Middle frontal gyrus (tissue), 1 donor: Measurements from ENCODE around the gene COL19A1.

Experiments
- DNase-seq: peaks from one replicate; pipeline ENCODE4 v3.0.0-alpha.2; 2015; ENCODE audit warnings: low spot score; ENCODE audit errors: extremely low spot score

The COL19A1 gene

GRCh38 chr6:70219943-70220613, 353.7 kb downstream of the COL19A1 start:
- DNase-seq, result no peak

GRCh38 chr6:70221025-70221714, 354.8 kb downstream of the COL19A1 start:
- DNase-seq, result no peak

- DNase-seq, result no peak
Measured at GRCh38 chr6:70221715-70222438, 355.5 kb downstream of the COL19A1 start.

DNA sequence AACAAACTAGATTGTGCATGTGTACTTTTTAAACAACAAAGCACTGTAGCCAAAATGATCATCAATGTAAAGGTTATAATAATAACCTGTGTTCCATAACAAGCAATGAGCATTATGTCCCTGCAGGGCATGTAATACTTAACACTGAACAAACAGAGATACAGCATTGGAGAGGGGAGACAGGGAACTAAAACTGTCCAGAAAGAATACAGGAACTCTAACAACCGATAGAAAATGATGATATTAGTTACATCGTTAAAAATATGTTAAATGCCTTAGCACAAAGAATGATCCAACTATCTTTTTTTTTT, 356.0 kb downstream of the COL19A1 start:
- no peak for DNase-seq

GRCh38 chr6:70225055-70225454, 358.7 kb downstream of the COL19A1 start:
- no peak for DNase-seq

- no peak for DNase-seq
Measured at GRCh38 chr6:70231311-70231710, 365.0 kb downstream of the COL19A1 start.

DNA sequence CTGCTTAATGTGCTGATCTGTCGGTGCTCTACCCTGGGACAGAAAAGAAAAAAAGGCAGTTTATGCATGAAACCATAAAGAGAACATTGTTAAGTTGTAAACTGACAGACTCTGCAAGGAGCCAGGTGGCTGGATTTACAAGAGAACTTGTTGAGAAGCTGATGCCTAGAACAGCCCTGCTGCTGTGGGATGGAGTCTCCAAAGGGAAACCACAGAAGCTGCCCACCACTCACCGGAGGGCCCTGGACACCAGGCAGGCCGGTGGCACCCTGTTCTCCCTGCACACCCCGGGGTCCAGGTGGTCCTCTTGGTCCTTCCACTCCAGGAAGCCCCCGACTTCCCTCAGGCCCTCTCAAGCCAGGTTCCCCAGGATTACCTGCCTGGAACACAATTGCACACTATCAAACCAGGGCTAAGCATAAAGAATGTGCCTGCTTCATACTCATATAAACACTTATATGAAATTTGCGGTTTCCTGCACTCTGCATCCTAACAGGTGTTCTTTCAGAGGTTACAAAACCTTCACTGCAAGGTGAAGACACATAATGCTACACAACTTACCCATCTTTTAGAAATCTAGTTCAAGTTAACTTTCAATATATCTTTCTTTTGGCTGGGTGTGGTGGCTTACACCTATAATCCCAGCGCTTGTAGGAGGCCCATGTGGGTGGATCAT, 368.3 kb downstream of the COL19A1 start:
- DNase-seq, result no peak

- no peak for DNase-seq
Measured at GRCh38 chr6:70236343-70236742, 370.0 kb downstream of the COL19A1 start.

DNA sequence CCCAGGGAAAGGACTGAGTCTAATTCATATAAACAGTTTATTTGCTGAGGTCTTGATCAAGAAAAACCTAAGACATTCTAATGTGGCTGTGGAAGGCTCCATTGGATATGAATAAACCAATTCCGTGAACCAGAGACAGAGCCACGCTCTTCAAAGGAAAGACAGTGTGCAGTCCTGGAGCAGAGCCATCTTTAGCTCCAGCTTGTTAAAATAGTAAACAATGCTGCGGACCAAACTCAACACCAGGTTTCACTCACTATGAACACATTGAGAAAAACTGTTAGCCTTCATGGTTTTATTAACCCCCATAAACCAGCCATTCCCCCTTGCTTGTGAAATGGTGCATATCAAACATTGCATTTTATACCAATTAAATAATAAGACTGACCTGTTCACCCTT, 374.7 kb downstream of the COL19A1 start:
- DNase-seq, result no peak

GRCh38 chr6:70241991-70242420, 375.6 kb downstream of the COL19A1 start:
- DNase-seq, result no peak

DNA sequence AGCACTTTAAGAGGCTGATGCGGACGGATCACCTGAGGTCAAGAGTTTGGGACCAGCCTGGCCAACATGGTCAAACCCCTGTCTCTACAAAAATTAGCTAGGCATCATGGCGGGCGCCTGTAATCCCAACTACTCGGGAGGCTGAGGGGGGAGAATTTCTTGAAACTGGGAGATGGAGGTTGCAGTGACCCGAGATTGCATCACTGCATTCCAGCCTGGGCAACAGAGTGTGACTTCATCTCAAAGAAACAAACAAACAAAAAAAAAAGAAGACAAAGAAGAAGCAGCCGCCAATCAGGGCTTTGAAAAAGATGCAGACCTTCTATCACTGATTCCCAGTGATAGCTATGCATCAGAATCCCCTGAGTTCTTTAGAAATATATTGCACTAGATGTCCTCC, 379.8 kb downstream of the COL19A1 start:
- no peak for DNase-seq

DNA sequence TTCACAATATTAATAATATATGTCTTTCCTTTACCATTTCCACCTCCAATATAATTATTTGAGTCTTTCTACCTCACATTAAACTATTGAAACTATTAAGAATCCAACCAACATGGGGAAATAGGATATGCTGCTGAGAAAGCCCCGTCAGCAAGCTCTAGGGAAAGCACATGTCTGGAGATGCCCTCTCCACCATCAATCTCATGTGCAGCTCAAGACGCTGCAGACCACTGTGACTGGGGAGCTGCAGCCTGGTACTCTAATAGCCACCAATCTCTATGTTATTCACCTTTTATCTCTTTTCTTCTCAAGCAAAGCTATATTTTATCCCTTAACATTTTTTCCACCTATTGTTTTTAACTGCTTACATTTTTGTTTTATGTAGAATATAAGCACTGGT, 386.2 kb downstream of the COL19A1 start:
- DNase-seq, result no peak

- DNase-seq, result no peak
Measured at GRCh38 chr6:70253923-70254322, 387.6 kb downstream of the COL19A1 start.

GRCh38 chr6:70254784-70255183, 388.4 kb downstream of the COL19A1 start:
- no peak for DNase-seq

- no peak for DNase-seq
Measured at GRCh38 chr6:70257768-70258273, 391.5 kb downstream of the COL19A1 start.

DNA sequence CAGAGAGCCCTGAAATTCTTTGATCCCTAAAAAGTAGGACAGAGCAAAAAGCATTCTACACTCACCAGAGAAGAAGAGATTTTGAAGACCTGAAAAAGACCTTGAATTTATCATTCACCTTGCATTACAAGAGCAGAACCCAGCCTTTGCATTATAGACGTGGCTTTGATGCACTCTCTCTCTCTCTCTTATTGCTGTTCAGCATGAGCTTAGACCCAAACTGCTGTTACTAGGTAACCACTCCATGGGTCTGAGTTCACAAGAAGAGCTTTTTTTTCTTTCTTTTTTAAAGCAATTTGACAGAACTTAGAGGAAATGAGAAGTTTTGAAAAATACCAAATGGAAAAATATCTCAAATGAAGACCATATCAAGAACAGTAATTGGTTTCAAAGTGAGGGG, 392.1 kb downstream of the COL19A1 start:
- DNase-seq, result no peak
